T follicular helper cell (primary cell): ENCODE results near the gene SUN1.
A peak's percentile ranks its signal among the peaks of the same experiment; 100 is the strongest.

Experiments used
- DNase-seq: peaks from one replicate; pipeline ENCODE4 v3.0.0-alpha.2; 2020; ENCODE audit warnings: low read depth

The SUN1 gene

DNA sequence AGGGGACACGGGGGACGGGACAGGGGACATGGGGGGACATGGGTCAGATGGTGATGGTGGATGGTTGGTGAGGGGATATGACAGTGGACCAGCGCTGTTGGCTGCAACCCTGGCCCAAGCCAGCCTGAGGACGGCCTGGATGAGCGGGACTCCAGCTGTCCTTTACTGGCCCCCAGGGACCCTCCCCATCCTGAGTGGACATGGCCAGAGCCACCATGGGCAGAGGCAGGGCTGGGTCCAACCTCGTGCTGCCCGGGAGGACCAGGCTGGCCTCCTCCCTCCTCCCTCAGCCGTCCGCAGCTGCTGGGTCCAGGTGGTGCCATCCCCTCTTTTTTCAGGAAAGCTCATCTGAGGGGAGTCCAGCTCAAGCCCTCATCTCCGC is 74.5 kb downstream of the SUN1 start:
- no peak for DNase-seq

- no peak for DNase-seq
Observed at GRCh38 chr7:907158-907980, 75.1 kb downstream of the SUN1 start.

DNA sequence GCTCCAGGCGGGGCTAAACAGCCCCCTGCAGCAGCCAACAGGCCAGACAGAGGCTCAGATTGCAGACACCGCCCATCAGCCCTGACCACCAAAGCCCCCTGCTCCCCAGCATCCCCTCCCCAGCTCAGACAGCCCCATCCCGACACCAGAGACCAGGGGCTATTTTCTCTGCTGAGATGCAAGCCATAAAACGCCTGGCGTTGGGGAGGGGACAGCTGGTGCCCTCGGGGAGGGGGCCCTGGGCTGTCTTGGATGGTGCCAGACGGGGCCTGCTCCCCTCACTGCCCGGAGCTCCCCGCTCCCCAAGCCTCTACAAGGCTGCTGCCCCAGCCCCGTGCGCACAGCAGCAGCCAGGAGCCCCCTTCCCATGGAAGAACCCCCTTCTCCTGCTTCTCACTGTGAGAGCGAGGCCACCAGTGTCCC is 75.9 kb downstream of the SUN1 start:
- no peak for DNase-seq

DNA sequence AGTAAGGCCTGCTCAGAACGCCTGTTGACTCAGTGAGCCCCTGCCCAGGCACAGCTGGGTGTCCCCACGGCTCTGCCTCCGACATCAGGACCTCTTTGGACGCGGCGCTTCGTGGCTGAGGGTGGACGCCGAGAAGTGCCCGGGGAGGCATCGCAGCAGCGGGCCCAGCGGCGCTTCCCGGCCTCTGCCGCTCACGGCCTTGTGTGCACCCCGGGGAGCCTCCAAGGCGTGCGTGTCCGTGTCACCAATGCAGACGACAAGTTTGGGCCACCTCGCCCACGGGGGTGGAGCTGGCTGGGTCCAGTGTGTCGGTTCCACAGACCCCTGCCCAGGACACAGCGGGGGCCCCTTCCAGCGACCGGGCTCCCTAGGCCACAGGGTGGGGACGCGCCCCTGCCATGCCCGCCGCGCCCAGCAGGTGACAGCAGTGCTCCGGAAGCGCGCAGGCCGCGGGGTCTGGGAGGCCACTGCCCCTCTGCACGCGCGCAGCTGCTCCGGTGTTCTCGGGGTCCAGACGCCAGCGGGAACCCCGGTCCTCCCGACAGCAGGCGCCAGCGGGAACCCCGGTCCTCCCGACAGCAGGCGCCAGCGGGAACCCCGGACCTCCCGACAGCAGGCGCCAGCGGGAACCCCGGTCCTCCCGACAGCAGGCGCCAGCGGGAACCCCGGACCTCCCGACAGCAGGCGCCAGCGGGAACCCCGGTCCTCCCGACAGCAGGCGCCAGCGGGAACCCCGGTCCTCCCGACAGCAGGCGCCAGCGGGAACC is 76.5 kb downstream of the SUN1 start:
- DNase-seq: peak; percentile 28

DNA sequence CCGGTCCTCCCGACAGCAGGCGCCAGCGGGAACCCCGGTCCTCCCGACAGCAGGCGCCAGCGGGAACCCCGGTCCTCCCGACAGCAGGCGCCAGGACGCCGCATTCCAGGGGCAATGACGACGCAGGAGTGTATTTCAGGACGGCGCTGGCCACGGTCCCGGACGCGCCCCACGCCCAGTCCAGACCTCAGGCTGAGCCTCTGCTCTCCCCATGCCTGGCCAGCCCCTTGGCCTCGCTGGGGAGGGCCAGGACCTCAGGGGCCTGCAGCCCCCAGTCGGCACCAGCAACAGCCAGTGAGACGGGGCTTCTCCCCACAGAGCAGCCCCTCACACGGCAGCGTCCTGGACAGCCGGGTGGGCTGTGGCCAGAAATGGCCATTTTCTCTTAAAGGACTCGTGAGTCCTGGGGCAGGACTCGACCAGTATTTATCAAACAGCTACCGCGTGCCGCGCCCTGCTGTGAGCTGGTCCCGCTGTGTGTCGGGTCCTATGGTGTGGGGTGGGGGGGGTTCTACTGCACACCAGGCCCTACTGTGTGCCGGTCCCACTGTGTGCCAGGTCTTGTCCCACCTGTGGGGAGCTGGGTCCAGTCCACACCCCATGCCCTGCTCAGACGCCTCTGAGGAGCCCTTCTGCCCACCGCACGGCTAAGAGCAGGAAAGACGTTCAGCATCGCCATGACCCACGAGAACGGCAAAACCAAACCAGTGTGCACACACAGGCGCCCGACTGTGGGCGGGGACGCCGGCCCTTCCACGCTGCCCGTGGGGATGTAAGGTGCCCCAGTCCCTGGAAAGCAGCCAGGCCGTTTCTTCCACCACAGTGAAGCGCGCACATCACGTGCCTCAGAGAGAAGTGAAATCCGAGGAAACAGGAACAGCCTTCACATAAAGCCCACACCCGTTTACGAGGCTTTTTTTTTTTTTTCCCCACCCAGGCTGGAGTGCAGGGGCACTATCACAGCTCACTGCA is 77.4 kb downstream of the SUN1 start:
- DNase-seq: no peak

GRCh38 chr7:910441-910861 is 78.2 kb downstream of the SUN1 start:
- no peak for DNase-seq

GRCh38 chr7:910931-911431 is 78.7 kb downstream of the SUN1 start:
- no peak for DNase-seq

GRCh38 chr7:911791-912480 is 79.7 kb downstream of the SUN1 start:
- DNase-seq: no peak

DNA sequence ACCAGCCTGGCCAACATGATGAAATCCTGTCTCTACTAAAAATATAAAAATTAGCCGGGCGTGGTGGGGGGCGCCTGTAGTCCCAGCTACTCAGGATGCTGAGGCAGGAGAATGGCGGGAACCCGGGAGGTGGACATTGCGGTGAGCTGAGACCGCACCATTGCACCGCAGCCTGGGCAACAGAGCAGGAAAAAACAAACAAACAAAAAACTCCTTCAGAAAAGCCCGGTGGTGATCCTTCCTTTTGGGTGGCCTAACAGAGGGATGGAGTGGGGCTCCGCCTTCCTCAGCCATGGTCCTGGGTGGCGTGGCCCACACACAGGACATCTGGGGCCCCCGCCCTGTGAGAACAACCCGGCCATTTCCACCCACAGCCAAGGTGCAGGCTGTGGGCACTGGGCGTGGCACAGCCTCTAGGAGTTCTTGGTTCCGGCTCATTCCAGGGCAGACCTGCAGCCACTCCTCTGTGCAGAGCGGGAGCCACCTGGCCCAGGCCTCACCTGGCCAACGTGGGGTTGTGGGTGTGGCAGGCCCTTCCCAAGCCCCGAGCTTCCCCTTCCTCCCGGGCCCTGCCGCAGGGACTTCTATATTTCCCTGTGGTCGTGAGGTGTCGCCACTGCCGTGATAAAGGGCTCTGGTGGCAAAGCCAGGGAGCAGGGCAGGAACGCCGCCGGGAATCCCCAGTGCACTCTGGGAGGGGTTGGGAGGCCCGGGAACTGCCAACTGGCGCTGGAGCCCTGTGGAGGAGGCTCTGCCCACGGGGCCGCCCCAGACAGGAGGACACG is 81.7 kb downstream of the SUN1 start:
- no peak for DNase-seq

GRCh38 chr7:914521-915194 is 82.4 kb downstream of the SUN1 start:
- DNase-seq: no peak

GRCh38 chr7:915291-916218 is 83.3 kb downstream of the SUN1 start:
- no peak for DNase-seq

- no peak for DNase-seq
Observed at GRCh38 chr7:916291-916941, 84.1 kb downstream of the SUN1 start.

- no peak for DNase-seq
Observed at GRCh38 chr7:917255-918117, 85.2 kb downstream of the SUN1 start.

- DNase-seq: no peak
Observed at GRCh38 chr7:918118-918425, 85.8 kb downstream of the SUN1 start.

GRCh38 chr7:918441-919113 is 86.3 kb downstream of the SUN1 start:
- no peak for DNase-seq

DNA sequence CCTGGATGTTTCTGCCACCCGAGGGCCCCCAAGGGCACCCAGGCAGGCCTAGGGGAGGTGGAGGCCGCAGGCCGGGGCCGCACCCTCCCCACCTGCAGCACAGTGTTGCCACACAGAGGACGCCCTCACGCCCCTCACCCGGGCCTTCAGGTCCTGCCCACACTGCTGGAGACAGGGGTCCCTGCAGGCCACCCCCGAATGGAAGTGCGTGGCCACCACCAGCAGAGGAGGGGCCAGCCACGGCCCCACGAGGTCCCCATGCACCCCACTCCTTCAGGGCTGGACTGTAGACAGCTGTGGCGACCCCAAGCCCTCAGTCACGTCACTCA is 86.8 kb downstream of the SUN1 start:
- no peak for DNase-seq

- no peak for DNase-seq
Observed at GRCh38 chr7:919924-920341, 87.7 kb downstream of the SUN1 start.
